ENCODE data around the gene SLC4A4.

- TF ChIP-seq REST (IDR thresholded peaks at IDR 0.05; ENCODE audit: low read depth) (no peak), MAX (IDR thresholded peaks at IDR 0.05) (no peak), RAD21 (IDR thresholded peaks at IDR 0.05; ENCODE audit: low read depth) (no peak), TCF12 (IDR thresholded peaks at IDR 0.05; ENCODE audit: low read depth) (no peak), TEAD4 (IDR thresholded peaks at IDR 0.05) (no peak), YY1 (IDR thresholded peaks at IDR 0.05; ENCODE audit: low read depth) (no peak)
These were observed 67.7 kb downstream of the SLC4A4 start for GRCh38 chr4:71406459-71406963.
